Spleen (tissue), 7 donors: ENCODE measurements around the gene WNK2.

Experiments
- POLR2AphosphoS5 ChIP-seq, 3 donors: sonication (generic); formaldehyde crosslinking; IDR thresholded peaks; one replicate each; pipeline ENCODE4 v1.5.1; 2017; ENCODE audit warnings: antibody characterized with exemption in 3 of 3
- TF ChIP-seq, protein P1 (sequence below), 11 experiments: fragments of 200-600 bp in 7 of 11; fragments of 450-650 bp in 4 of 11; sonication (generic) in 4 of 11; IDR thresholded peaks in 8 of 11; conservative IDR thresholded peaks in 3 of 11; 1 replicate in 7 of 11; 2 replicates in 4 of 11; pipeline versions ENCODE4 v1.4.0 to v1.8.0; 2016 to 2021; ENCODE audit warnings: antibody characterized with exemption in 11 of 11, inconsistent platforms in 4 of 11, mild to moderate bottlenecking in 1 of 11
- donor health status: DM: no; HTN: no; CAD: no; lungs with moderate emphysema.
- donor health status: DM: no; HTN: no; CAD: no.
- donor health status: DM: no; HTN: no; CAD: no.

DNA sequence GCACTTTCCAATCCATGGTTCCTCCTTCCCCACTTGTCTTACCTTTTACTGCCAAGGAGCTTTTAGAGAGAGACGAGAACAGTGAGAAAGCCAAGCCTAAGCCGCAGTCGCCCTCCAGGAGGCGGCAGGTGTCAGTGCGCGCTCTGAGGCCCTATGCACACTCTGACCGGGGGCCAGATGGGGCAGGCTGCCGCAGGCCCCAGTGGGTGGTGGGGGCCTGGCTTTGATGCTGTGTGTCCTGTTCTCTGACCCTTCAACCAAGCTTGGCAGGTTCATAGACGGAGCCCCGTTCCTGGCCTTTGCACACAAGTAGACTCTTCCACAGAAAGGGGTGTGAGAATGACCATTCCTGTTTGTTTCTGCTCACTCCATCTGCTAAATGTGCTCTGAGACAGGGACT, 77.3 kb downstream of the WNK2 start:
- TF ChIP-seq, protein P1, sequence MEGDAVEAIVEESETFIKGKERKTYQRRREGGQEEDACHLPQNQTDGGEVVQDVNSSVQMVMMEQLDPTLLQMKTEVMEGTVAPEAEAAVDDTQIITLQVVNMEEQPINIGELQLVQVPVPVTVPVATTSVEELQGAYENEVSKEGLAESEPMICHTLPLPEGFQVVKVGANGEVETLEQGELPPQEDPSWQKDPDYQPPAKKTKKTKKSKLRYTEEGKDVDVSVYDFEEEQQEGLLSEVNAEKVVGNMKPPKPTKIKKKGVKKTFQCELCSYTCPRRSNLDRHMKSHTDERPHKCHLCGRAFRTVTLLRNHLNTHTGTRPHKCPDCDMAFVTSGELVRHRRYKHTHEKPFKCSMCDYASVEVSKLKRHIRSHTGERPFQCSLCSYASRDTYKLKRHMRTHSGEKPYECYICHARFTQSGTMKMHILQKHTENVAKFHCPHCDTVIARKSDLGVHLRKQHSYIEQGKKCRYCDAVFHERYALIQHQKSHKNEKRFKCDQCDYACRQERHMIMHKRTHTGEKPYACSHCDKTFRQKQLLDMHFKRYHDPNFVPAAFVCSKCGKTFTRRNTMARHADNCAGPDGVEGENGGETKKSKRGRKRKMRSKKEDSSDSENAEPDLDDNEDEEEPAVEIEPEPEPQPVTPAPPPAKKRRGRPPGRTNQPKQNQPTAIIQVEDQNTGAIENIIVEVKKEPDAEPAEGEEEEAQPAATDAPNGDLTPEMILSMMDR (IDR thresholded peaks at IDR 0.05 in 8 of 11, conservative IDR thresholded peaks at IDR 0.05 in 3 of 11), result no peak
- TF ChIP-seq POLR2AphosphoS5 (IDR thresholded peaks at IDR 0.05), result no peak
